ENCODE measurements around the gene PDZD8.
"Not testable (repeated sequence)": the region's sequence is repeated elsewhere in the genome, so short reads cannot be mapped to it uniquely, and the experiment has no call there.

PDZD8 gene

GRCh38 chr10:117294735-117295134, 80.5 kb downstream of the PDZD8 start:
- DNase-seq (ENCODE audit: insufficient read length, low spot score) (no peak), FAIRE-seq (no peak)
- TF ChIP-seq, protein P1, sequence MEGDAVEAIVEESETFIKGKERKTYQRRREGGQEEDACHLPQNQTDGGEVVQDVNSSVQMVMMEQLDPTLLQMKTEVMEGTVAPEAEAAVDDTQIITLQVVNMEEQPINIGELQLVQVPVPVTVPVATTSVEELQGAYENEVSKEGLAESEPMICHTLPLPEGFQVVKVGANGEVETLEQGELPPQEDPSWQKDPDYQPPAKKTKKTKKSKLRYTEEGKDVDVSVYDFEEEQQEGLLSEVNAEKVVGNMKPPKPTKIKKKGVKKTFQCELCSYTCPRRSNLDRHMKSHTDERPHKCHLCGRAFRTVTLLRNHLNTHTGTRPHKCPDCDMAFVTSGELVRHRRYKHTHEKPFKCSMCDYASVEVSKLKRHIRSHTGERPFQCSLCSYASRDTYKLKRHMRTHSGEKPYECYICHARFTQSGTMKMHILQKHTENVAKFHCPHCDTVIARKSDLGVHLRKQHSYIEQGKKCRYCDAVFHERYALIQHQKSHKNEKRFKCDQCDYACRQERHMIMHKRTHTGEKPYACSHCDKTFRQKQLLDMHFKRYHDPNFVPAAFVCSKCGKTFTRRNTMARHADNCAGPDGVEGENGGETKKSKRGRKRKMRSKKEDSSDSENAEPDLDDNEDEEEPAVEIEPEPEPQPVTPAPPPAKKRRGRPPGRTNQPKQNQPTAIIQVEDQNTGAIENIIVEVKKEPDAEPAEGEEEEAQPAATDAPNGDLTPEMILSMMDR (IDR thresholded peaks at IDR 0.05; ENCODE audit: insufficient read depth, missing control alignments): no peak

GRCh38 chr10:117294039-117294645, 81.1 kb downstream of the PDZD8 start:
- DNase-seq (ENCODE audit: insufficient read length, low spot score) (no peak), FAIRE-seq (no peak)
- TF ChIP-seq, protein P1 (IDR thresholded peaks at IDR 0.05; ENCODE audit: insufficient read depth, missing control alignments): no peak

DNA sequence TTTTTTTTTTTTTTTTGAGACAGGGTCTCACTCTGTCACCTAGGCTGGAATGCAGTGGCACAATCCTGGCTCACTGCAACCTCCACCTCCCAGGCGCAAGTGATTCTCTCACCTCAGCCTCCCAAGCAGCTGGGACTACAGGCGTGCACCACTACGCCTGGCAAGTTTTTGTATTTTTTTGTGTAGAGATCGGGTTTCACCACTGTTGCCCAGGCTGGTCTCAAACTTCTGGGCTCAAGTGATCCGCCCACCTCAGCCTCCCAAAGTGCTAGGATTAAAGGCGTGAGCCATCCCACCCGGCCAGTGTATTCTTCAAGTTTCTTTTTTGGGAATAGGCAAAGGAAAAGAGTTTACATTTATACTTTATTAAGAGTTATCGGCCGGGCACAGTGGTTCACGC, 84.4 kb downstream of the PDZD8 start:
- FAIRE-seq; DNase-seq (ENCODE audit: insufficient read length, low spot score): not testable (repeated sequence)

GRCh38 chr10:117284716-117285494, 90.3 kb downstream of the PDZD8 start:
- TF ChIP-seq, protein P1 (IDR thresholded peaks at IDR 0.05; ENCODE audit: insufficient read depth, missing control alignments): no peak
- DNase-seq (ENCODE audit: insufficient read length, low spot score) (no peak), FAIRE-seq (no peak)

- TF ChIP-seq, protein P1 (IDR thresholded peaks at IDR 0.05; ENCODE audit: insufficient read depth, missing control alignments): no peak
- DNase-seq (ENCODE audit: insufficient read length, low spot score) (no peak), FAIRE-seq (no peak)
These were observed 97.6 kb downstream of the PDZD8 start for GRCh38 chr10:117277675-117278074.

- no peak for DNase-seq (ENCODE audit: insufficient read length, low spot score)
- FAIRE-seq: no peak
- TF ChIP-seq, protein P1 (IDR thresholded peaks at IDR 0.05; ENCODE audit: insufficient read depth, missing control alignments): no peak
These were observed 100.1 kb downstream of the PDZD8 start for GRCh38 chr10:117275121-117275520.

DNA sequence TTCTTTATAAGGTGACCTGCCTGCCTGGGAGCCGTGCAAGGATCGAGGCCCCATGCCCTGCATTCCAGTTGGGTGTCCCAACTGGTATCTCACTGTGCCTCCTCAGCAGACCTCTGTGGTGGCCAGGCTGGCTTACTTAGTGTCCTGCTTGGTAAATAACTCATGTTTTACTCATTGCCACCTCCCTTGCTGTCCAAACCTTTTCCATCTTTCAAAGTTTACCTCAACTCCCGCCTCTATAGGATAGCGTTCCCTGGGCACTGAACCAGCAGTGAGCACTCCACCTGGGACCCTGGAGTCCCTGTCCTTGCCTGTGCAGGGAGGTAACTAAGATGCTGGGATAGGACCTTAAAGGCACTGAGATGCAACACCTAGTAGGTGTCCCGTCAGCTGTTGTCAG, 100.7 kb downstream of the PDZD8 start:
- no peak for DNase-seq (ENCODE audit: insufficient read length, low spot score)
- FAIRE-seq: no peak
- TF ChIP-seq, protein P1 (IDR thresholded peaks at IDR 0.05; ENCODE audit: insufficient read depth, missing control alignments): no peak

Measured in D721Med (cell line).